Inferior parietal cortex (tissue), 1 donor: ENCODE data around the gene P2RX2.

ENCODE experiments used
- DNase-seq: peaks from one replicate; pipeline ENCODE4 v3.0.0-alpha.2; 2016; ENCODE audit errors: extremely low spot score

P2RX2 gene

DNA sequence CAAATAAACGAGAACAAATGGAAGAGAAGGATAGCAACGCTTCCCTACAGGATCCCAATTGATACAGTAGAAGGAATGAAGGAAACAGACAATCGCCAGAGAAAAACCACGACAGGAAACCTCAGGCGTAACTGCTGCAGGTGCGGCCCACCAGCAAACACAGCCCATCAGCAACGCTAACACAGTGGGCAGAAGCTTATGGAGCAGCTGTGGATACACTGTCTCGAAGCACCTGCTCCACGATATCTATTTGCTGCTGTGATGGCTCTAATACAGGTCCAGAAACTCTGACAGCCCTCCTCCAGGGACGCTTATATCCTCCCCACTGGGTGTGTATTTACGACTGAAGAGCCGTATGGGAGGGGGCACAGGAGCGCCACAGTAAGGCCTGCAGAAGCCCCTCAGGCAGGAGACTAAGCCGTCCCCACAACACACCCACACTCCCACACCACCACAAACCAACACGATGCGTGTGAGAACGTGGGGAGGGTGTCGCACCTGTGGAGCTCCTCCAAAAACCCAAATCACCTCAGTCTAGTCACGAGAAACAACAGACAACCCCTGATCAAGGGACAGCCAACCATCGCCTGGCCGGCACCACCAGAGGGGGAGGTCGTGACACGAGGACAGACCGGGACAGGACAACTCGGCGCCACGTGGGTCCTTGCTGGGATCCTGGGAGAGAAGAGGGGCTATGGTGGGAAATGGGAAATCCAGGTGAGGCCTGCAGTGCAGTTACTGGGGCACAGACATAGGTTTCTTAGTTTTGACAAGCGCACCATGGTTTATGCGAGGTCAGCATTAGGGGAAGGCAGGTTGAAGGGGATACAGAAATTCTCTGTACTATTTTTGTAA lies 44.6 kb downstream of the P2RX2 start:
- DNase-seq = no peak

DNA sequence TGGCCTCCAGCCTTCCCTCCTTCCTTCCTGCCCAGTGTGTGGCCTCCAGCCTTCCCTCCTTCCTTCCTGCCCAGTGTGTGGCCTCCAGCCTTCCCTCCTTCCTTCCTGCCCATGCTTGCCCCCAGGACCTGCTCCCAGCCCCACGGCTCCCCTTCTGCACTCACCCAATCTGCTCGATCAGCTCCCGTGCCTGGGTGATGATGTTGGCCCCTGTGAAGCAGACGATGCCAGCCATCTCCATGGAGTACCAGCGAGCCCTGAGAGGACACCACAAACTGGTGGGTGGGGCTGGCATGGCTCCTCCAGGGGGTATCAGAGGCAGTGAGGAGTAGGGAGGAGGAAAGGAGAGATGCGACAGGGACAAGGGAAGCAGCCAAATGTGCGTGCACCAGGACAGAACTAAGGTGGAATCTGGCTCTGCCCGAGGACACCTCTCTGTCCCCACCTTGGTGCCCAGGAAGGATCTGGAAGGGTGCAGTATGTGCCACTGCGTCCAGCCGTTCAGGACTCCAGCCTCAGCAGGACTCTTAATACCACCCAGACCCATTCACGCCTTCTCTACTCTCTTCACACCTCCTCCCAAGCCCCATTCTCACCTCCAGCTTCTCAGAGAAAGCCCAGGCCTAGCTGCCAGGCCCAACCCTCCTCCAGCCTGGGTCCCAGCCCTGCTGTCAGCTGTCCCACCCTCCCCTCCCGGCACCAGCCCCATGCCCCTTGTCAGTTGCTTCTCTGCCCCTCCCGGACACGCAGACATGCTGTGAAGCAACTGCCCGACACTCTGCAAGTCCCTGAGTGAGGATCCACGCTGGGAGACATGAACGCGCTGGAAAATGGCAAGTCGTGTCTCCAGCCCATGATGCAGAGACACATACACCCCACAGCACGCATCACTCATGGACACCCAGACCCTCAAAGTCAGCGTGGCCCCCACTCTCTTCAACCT lies 45.9 kb downstream of the P2RX2 start:
- DNase-seq = no peak

DNA sequence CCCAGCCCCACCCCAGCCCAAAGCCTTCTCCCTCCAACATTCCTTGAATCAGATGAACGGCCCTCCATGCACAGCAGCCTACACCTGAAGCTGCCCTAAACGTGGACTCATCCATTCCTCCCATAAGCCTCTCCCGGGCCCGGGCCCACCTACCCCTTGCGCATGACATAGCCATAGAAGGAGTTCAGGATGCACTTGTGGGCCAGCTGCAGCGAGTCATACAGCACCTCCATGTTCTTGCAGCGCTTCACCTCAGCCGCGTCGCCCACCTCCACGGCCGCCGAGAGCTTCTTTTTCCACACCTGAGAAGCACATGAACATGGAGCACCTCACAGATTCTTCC lies 46.5 kb downstream of the P2RX2 start:
- no peak for DNase-seq

DNA sequence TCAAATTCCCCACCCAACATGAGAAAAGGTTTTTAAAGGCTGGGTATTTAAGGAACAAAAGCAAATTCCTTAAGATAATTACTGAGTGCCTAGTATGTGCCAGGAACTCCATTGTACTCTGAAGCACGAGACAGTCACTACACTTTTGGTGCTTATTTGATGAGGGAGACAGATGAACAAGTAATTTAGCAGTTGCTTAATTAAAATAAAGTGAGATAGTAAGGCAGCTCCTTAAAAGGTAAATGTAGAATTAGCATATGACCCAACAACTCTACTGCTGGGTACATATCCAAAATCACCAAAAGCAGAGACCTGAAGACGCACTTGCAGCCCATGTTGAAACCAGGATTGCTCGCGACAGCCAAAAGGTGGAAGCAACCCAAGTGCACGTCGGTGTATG lies 47.2 kb downstream of the P2RX2 start:
- no peak for DNase-seq

DNA sequence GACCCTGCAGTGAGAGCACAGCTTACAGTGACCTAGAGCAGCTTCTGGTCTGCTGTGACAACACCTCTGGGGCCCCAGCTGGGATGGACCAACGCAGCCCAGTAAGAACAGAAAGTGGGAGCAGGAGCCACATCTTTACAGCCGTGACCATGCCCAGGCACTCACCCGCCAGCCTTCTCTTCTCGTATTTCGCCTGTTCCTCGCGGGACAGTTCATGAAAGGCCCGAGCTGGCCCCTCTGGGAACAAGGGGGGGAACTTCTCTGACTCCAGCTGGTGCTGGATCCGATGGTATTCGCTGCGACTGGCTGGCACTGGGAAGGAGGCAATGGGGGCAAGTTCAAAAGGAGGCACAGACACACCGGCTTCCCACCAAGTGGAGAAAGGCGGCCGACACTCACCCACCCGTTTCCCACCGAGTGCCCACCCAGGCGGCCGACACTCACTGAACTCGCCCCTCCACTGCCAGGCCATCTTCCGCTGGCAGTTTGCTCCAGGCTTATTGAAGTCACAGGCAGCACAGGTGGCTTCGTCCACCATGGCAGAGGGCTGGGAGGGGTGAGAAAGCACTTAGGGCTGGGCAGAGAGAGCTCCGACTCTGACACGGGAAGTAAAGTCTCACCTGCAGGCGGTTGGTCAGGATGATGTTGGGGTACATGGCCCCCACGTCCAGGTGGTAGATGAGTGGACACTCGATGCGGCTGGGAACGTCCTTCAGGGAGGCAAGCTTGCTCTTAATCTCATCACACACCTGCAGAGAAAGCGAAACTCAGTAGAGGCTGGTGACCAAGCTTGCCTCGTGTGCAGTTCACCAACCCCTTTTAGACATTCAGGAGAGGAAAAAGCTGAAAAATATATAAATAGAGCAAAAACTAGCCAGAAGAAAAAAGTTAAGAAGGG lies 49.9 kb downstream of the P2RX2 start:
- DNase-seq = no peak

DNA sequence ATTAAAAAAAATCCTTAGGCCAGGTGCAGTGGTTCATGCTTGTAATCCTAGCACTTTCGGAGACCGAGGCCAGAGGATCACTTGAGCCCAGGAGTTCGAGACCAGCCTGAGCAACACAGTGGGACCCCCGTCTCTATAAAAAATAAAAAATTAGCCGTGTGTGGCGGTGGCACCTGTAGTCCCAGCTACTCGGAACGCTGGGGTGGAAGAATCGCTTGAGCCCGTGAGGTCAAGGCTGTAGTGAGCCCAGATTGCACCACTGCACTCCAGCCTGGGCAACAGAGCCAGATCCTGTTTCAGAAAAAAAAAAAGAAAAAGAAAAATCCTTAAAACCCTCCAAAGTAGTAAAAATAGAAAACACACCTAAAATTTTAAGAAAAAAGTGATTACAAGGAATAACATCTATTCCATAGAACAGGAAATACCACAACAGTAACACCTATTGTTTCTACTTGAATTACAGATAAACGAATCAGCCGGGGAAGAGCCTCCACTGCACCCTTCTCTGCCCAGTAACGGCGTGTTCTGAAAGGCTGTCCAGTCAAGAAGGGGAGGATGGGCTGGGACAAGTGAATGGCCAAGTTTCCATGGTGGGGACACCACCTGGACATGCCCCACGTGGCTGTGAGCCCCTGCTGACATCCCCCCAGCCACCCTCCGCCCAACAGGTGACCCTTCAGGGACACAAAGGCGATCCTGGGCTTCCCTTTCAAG lies 50.7 kb downstream of the P2RX2 start:
- DNase-seq = no peak
